HepG2 (cell line): Measurements from ENCODE around the gene NEK8. TPM values are rescaled to one million over a fixed set of nuclear protein-coding genes. Genes with fewer than 3 reads are reported as not detected.
A peak's percentile ranks its signal among the peaks of the same experiment; 100 is the strongest.

Source experiments
- MBNL3 ChIP-seq: fragments of 250-450 bp; sonication (Bioruptor Pico); conservative IDR thresholded peaks from 2 replicates; pipeline ENCODE4 v1.8.0; 2022; ENCODE audit warnings: mild to moderate bottlenecking, inconsistent platforms
- MIER3 ChIP-seq: IDR thresholded peaks from 2 replicates; pipeline ENCODE4 v1.6.1; 2016; ENCODE audit warnings: missing compliant biosample characterization, borderline replicate concordance
- MYC ChIP-seq: sonication (generic); formaldehyde crosslinking; IDR thresholded peaks from 2 replicates; pipeline ENCODE4 v1.9.0; 2021; ENCODE audit warnings: missing genetic modification reagents, borderline replicate concordance
- PCBP2 ChIP-seq: fragments of 200-400 bp; formaldehyde crosslinking; optimal IDR thresholded peaks from 2 replicates; pipeline ENCODE3; 2018; ENCODE audit warnings: low read length, low read depth; ENCODE audit not compliant: poor library complexity, severe bottlenecking
- POLR2AphosphoS5 ChIP-seq: IDR thresholded peaks from 2 replicates; pipeline ENCODE4 v1.6.1; 2012; ENCODE audit warnings: low read depth, low read length
- POLR2G ChIP-seq: fragments of 200-400 bp; formaldehyde crosslinking; IDR thresholded peaks from 2 replicates; pipeline ENCODE4 v1.6.1; 2018; ENCODE audit warnings: mild to moderate bottlenecking, low read depth, low read length, moderate library complexity
- SKI ChIP-seq: fragments of 450-650 bp; IDR thresholded peaks from one replicate; pipeline ENCODE4 v1.6.1; 2018; ENCODE audit warnings: mild to moderate bottlenecking; ENCODE audit not compliant: partially characterized antibody
- STAG1 ChIP-seq: sonication (generic); formaldehyde crosslinking; IDR thresholded peaks from 2 replicates; pipeline ENCODE4 v1.4.0; 2020; ENCODE audit warnings: missing genetic modification reagents
- ZIK1 ChIP-seq: sonication (generic); formaldehyde crosslinking; IDR thresholded peaks from 2 replicates; pipeline ENCODE4 v1.5.0; 2020; ENCODE audit warnings: mild to moderate bottlenecking, low read depth, missing genetic modification reagents, borderline replicate concordance
- ZNF274 ChIP-seq: sonication (generic); formaldehyde crosslinking; IDR thresholded peaks from 2 replicates; pipeline ENCODE4 v1.5.1; 2020; ENCODE audit warnings: mild to moderate bottlenecking, missing genetic modification reagents
- ZNF326 ChIP-seq: sonication (generic); formaldehyde crosslinking; IDR thresholded peaks from 2 replicates; pipeline ENCODE4 v1.4.0; 2020; ENCODE audit warnings: missing genetic modification reagents, borderline replicate concordance
- ZNF430 ChIP-seq: sonication (generic); formaldehyde crosslinking; IDR thresholded peaks from 2 replicates; pipeline ENCODE4 v1.9.0; 2021; ENCODE audit warnings: mild to moderate bottlenecking, missing genetic modification reagents
- polyA plus RNA-seq, 8 experiments: library from polyadenylated mRNA; depleted of rRNA in 3 of 8; stranded (reverse) in 7 of 8; unstranded in 1 of 8; fragments of >200 nt; fragmentation: Illumina TruSeq in 4 of 8; extraction: Trizol in 4 of 8; gene quantifications; 2 replicates each; pipeline versions ENCODE4 v1.2.1 to v1.2.3, GENCODE V29; 2011 to 2016; ENCODE audit warnings: low read depth in 4 of 8, missing spikeins in 1 of 8, mixed read lengths in 1 of 8; ENCODE audit not compliant: insufficient read depth in 1 of 8
- total RNA-seq, 5 experiments: library from RNA; depleted of rRNA; stranded (reverse); fragments of >200 nt; fragmentation: Illumina TruSeq; extraction: Trizol; gene quantifications; 2 replicates each; pipeline ENCODE4 v1.2.3, GENCODE V29; 2016; ENCODE audit warnings: low read depth in 1 of 5
- TF ChIP-seq, protein P1 (sequence below): sonication (generic); formaldehyde crosslinking; IDR thresholded peaks from 2 replicates; pipeline ENCODE4 v1.4.0; 2020; ENCODE audit warnings: missing genetic modification reagents, borderline replicate concordance
- TF ChIP-seq, protein P2 (sequence below): sonication (generic); formaldehyde crosslinking; IDR thresholded peaks from 2 replicates; pipeline ENCODE4 v1.4.0; 2020; ENCODE audit warnings: missing genetic modification reagents
- TF ChIP-seq, protein P3 (sequence below): sonication (generic); formaldehyde crosslinking; IDR thresholded peaks from 2 replicates; pipeline ENCODE4 v1.5.0; 2020; ENCODE audit warnings: mild to moderate bottlenecking, missing genetic modification reagents
- TF ChIP-seq, protein P4 (sequence below): sonication (generic); formaldehyde crosslinking; IDR thresholded peaks from 2 replicates; pipeline ENCODE4 v1.4.0; 2020; ENCODE audit warnings: low read depth, missing genetic modification reagents

Gene NEK8
- total and polyA plus RNA-seq, 2 of the 13 experiments (the other 11 are each of a cell fraction or from before 2014, with no cell fraction given) = 5.8 to 13.5 TPM

DNA sequence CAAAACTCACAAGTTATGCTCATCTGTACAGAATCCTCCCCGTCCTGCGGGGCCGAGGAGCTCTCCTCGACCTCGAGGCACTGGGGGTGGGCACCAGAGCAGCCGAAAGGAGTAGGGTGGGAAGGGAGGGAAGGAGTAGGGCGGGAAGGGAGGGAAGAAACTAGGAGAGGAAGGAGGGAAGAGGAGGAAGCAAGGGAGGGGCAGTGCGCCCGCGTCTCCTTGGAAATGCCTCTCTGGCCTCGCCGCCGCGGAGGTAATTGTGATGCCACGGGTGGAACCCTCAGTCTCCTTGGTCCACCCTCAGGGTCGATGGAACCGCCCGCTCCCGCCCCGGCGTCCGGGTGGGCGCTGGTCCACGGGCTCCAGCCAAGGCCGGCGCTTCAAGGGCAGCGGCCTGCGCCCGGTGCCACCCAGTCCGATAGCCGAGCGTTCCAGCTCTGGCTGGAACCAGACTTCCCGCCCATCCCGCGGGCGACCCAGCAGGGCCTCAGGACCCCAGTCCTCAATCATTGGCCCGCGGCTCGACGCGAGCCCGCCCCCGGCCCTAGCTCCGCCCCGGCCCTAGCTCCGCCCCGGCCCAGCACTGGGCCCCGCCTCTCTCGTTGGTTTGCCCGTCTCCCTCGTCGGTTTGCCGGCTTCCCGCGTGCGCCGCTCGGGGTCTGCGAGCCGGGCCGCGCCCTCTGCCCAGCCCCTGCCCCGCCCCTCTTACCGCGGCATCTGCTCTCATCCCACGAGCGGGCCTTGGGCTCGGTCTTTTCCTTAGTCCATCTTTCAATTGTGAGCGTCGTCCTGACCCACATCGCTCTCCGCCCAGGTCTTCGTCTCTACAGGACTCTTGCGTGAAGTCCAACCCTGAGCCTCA, 17.5 kb upstream of the NEK8 start (continued):
- TF ChIP-seq ZNF274 (CRISPR knock-in tag) (peak; percentile 34; the same call in 1 of the 2 replicates), ZIK1 (CRISPR knock-in tag) (peak; percentile 89; the same call in 1 of the 2 replicates), MYC (peak; percentile 80), ZNF326 (no peak), ZNF430 (peak; percentile 30; the same call in 1 of the 2 replicates), STAG1 (no peak), MBNL3 (CRISPR knock-in tag) (no peak), POLR2G (peak; percentile 88), SKI (peak; percentile 33), MIER3 (CRISPR knock-in tag) (no peak), POLR2AphosphoS5 (peak; percentile 90), PCBP2 (no peak)
- TF ChIP-seq, protein P1, sequence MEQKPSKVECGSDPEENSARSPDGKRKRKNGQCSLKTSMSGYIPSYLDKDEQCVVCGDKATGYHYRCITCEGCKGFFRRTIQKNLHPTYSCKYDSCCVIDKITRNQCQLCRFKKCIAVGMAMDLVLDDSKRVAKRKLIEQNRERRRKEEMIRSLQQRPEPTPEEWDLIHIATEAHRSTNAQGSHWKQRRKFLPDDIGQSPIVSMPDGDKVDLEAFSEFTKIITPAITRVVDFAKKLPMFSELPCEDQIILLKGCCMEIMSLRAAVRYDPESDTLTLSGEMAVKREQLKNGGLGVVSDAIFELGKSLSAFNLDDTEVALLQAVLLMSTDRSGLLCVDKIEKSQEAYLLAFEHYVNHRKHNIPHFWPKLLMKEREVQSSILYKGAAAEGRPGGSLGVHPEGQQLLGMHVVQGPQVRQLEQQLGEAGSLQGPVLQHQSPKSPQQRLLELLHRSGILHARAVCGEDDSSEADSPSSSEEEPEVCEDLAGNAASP (CRISPR knock-in tag) = 0 out of 2 replicates have a peak, but pooled peaks have one; percentile 48
- TF ChIP-seq, protein P2, sequence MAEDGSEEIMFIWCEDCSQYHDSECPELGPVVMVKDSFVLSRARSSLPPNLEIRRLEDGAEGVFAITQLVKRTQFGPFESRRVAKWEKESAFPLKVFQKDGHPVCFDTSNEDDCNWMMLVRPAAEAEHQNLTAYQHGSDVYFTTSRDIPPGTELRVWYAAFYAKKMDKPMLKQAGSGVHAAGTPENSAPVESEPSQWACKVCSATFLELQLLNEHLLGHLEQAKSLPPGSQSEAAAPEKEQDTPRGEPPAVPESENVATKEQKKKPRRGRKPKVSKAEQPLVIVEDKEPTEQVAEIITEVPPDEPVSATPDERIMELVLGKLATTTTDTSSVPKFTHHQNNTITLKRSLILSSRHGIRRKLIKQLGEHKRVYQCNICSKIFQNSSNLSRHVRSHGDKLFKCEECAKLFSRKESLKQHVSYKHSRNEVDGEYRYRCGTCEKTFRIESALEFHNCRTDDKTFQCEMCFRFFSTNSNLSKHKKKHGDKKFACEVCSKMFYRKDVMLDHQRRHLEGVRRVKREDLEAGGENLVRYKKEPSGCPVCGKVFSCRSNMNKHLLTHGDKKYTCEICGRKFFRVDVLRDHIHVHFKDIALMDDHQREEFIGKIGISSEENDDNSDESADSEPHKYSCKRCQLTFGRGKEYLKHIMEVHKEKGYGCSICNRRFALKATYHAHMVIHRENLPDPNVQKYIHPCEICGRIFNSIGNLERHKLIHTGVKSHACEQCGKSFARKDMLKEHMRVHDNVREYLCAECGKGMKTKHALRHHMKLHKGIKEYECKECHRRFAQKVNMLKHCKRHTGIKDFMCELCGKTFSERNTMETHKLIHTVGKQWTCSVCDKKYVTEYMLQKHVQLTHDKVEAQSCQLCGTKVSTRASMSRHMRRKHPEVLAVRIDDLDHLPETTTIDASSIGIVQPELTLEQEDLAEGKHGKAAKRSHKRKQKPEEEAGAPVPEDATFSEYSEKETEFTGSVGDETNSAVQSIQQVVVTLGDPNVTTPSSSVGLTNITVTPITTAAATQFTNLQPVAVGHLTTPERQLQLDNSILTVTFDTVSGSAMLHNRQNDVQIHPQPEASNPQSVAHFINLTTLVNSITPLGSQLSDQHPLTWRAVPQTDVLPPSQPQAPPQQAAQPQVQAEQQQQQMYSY (CRISPR knock-in tag) = peak; percentile 94
- TF ChIP-seq, protein P3, sequence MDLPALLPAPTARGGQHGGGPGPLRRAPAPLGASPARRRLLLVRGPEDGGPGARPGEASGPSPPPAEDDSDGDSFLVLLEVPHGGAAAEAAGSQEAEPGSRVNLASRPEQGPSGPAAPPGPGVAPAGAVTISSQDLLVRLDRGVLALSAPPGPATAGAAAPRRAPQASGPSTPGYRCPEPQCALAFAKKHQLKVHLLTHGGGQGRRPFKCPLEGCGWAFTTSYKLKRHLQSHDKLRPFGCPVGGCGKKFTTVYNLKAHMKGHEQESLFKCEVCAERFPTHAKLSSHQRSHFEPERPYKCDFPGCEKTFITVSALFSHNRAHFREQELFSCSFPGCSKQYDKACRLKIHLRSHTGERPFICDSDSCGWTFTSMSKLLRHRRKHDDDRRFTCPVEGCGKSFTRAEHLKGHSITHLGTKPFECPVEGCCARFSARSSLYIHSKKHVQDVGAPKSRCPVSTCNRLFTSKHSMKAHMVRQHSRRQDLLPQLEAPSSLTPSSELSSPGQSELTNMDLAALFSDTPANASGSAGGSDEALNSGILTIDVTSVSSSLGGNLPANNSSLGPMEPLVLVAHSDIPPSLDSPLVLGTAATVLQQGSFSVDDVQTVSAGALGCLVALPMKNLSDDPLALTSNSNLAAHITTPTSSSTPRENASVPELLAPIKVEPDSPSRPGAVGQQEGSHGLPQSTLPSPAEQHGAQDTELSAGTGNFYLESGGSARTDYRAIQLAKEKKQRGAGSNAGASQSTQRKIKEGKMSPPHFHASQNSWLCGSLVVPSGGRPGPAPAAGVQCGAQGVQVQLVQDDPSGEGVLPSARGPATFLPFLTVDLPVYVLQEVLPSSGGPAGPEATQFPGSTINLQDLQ (CRISPR knock-in tag) = no peak
- TF ChIP-seq, protein P4, sequence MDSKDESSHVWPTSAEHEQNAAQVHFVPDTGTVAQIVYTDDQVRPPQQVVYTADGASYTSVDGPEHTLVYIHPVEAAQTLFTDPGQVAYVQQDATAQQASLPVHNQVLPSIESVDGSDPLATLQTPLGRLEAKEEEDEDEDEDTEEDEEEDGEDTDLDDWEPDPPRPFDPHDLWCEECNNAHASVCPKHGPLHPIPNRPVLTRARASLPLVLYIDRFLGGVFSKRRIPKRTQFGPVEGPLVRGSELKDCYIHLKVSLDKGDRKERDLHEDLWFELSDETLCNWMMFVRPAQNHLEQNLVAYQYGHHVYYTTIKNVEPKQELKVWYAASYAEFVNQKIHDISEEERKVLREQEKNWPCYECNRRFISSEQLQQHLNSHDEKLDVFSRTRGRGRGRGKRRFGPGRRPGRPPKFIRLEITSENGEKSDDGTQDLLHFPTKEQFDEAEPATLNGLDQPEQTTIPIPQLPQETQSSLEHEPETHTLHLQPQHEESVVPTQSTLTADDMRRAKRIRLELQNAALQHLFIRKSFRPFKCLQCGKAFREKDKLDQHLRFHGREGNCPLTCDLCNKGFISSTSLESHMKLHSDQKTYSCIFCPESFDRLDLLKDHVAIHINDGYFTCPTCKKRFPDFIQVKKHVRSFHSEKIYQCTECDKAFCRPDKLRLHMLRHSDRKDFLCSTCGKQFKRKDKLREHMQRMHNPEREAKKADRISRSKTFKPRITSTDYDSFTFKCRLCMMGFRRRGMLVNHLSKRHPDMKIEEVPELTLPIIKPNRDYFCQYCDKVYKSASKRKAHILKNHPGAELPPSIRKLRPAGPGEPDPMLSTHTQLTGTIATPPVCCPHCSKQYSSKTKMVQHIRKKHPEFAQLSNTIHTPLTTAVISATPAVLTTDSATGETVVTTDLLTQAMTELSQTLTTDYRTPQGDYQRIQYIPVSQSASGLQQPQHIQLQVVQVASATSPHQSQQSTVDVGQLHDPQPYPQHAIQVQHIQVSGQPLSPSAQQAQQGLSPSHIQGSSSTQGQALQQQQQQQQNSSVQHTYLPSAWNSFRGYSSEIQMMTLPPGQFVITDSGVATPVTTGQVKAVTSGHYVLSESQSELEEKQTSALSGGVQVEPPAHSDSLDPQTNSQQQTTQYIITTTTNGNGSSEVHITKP = peak; percentile 40; the same call in 1 of the 2 replicates
